GM10847 (cell line): ENCODE data around the gene MAGEA10.

Source experiments
- POLR2A ChIP-seq: IDR thresholded peaks from 2 replicates; pipeline ENCODE4 v1.6.1; 2011; ENCODE audit not compliant: insufficient read length; ENCODE audit errors: extremely low read depth

The MAGEA10 gene

DNA sequence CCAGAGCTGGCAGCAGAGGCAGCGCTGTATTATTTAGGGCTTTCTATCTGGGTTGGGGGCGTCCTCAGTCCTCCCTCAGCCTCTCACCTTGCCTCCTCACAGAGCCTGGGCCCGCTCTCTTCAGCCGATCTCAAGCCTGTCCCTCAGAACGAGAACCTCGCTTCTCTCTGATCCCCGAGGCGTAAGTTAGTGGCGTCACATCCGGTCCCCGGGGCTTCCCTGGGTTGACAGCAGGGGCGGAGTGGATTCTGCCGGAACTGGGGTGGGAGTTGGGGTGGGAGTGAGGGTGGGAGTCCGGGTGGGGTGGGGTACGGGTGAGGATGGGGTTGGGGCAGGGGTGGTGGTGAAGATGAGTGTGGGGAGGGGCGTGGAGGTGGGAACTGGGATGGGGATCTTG lies at the start of gene MAGEA10:
MAGEA10 (minus strand) TSS at position 190 of the 397 bp plus-strand sequence. CDS start 2,957 bp downstream, outside the sequence.
- TF ChIP-seq POLR2A: no peak

- no peak for TF ChIP-seq POLR2A
These were observed 39.3 kb upstream of the MAGEA10 start for GRCh38 chrX:152177497-152178269.

DNA sequence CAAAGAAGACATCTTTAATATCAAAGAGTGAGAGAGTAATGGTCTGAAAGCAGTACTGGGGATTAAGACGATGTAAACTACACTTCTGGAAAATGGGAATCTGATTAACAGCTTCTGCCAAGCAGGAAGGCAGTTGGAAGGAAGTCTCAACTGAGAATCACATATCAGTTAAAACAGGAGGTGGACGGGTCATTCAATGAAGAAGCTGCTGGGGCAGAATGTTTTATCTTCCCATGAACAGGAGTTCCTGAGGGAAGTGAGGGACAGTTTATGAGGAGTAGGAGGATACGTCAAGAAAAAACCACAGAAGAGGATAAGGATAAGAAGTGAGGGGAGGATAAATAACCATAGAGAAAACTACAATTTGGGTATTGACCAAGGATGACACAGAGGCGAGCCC lies 38.7 kb upstream of the MAGEA10 start:
- TF ChIP-seq POLR2A: no peak

DNA sequence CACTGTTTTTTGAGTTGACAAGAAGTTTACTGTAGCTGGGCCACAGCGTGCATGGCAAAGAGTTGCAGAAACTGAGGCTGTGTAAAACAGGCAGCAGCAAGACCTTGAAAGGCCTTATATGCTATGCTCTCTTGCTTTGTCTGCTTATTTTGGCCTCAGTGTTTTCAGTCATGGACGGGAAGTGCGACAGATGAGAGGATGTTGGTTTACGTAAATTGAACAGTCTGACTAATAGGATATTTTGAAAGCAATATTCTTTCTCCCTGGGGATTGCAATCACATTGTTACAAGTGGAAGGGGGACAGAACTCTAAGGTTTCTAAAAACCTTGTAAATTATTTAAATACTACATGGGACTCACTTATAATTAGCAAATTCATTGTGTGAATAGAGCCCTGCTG lies 32.2 kb upstream of the MAGEA10 start:
- TF ChIP-seq POLR2A: no peak

GRCh38 chrX:152165033-152165743 lies 26.8 kb upstream of the MAGEA10 start:
- no peak for TF ChIP-seq POLR2A

DNA sequence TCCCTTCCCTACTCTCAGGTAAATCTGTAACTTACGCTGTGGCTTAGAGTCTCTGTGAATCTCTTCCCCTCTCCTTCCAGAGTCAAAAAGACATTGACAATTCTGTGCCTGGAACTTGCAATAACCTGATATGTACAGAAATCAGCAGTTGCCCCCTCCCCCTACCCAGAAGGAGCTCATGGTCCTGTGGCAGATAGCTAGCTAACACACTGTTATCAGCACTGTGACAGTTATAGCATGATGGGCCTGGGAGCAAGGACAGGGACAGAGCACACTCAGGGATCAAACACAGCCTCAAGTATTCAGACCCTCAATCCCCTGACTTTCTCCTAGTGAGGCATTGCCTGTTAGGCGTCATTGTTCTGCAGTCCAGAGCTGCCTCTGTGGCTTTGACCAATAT lies 18.7 kb upstream of the MAGEA10 start:
- TF ChIP-seq POLR2A: no peak

DNA sequence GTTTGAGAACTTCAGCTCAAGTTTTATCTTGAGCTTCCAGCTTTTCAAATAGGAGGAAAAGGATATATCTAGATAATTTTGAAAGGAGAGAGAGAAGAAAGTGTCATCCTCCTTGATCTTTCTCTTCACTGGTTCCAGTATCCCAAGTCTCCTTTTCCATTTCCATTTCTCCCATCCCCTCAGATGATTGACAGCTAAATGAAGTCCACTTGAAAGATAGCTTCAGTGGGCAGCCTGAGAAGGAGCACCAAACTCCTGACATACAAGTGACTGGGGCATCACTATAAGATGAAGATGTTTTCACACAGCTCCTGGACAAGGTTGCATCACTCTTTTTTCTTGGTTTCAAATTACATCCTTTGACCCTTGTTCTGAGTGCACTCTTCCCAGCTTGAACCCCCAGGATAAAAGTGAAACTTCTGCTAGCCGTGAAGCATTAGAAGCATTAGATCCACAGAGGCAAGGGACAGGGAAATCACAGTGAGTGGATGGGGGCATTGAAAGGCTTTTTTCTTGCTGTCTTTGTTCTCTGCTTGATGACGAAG lies 17.5 kb upstream of the MAGEA10 start:
- no peak for TF ChIP-seq POLR2A

DNA sequence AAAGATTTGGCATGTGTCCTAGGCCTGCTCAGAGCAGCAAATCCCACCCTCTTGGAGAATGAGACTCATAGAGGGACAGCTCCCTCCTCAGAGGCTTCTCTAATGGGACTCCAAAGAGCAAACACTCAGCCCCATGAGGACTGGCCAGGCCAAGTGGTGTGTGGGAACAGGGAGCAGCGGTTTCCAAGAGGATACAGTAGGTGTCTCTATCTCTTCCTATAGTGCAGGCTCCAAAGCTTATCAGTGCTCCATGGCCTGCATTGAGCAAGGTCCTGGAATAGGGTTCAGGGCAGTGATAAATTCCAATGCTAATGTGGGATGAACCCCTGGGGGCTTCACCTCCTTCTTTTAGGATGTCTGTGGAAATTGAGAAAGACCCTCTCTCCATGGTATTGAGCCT lies 15.7 kb upstream of the MAGEA10 start:
- no peak for TF ChIP-seq POLR2A

GRCh38 chrX:152151256-152151655 lies 12.9 kb upstream of the MAGEA10 start:
- TF ChIP-seq POLR2A: no peak

DNA sequence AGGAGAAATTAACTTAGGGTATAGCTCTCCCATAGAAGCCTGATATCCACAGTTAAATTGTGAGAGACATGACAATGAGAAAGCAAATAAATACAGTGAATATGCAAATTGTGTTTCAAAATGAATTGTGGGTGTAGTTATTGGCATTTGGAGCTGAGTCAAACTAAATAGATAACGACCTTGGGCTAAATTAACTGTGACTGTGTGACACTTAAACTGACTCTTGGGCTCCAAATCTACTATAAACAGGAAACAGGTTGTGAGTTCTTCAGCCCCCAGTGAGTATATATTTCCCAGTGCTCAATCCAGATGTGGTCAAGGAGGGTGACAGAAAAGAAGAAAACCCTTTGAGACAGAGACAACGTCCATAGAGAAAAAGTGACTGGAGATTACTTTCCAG lies 11.3 kb upstream of the MAGEA10 start:
- no peak for TF ChIP-seq POLR2A

DNA sequence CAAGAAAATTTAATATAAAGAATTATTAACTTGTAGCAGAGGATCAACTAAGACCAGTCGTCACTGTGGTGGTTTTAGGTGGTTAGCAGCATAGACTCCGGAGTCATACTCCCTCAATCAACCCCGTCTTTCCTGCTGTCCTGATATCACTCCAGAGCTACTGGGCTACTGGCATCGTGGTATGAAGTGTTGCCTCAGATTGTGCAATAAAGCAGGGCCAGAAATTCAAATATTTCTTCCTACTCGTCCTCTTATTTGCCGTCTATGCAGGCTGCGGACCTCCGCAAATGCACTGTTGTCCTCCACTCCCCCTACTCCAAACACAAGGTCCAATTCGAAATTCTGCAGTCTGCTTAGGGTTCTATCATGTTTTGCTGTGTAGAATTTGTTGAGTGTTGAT lies 1.2 kb upstream of the MAGEA10 start:
- TF ChIP-seq POLR2A: no peak

DNA sequence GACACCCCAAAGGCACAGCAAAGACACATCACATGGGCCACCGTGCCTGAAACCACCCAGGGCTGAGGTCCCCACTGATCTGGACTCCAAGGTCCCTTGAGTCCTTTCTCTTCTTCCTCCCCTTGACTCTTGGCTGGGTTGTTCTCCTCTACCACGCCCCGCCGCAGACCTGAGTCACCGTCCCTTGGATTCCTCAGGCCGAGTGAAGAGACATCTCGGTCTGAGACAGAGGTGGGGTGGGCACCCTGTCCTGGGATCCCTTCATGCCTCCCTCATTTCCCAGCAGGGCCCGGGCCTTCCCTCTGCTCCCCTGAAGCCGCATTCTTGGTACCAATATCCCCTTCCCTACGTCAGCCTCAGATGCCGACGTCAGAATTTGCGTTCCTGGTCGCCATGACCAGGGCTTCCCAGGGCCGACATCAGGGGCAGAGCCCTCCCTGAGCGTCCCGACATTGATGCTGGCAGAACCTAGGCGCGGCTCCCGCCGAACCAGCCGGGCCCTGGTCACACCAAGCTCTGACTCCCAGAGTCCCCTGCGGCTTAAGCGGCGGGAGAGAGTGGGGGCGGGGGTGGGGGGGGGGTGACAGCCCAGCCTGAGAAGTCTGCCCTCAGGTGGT lies 498 bp downstream of the MAGEA10 start:
- no peak for TF ChIP-seq POLR2A

DNA sequence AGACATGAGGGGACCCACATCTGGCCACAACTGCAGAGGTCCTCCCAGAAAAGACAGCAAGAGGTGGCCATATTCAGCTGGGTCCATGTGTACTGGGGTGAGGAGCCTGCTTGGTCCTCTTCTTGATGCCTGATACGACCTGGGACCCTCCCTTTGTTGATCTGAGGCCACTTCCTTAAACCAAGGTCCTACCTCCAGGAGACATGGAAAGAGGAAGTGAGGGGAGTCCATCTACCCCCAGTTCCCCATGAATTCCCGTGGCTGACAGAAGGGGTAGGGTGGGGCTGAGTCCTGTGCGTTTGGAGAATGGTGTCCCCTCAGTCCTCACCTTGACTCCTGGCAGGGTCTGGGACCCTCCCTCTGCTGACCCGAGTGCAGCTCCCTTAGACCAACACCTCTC lies 2.1 kb downstream of the MAGEA10 start:
- no peak for TF ChIP-seq POLR2A

GRCh38 chrX:152131525-152131924 lies 6.9 kb downstream of the MAGEA10 start:
- no peak for TF ChIP-seq POLR2A

DNA sequence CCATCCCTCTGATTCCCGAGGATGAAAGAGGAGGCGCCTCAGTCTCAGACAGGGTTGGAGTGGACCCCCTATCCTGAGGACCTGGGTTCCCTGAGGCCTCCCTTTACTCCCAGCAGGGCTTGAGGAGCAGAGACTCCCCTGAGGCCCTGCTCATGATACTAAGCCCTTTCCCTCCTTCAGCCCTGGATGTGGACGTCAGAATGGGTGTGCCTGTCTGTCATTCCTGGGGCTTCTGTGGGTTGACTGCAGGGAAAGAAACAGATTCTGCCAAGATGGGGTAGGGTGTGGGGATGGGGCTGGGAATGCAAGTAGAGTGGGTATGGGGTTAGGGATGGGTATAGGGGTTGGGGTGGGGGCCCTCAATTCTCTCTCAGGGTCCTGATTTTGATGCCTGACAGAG lies 21.1 kb downstream of the MAGEA10 start:
- no peak for TF ChIP-seq POLR2A

GRCh38 chrX:152108527-152108926 lies 29.9 kb downstream of the MAGEA10 start:
- TF ChIP-seq POLR2A: no peak
